ENCODE data around the gene FSD2.

DNA sequence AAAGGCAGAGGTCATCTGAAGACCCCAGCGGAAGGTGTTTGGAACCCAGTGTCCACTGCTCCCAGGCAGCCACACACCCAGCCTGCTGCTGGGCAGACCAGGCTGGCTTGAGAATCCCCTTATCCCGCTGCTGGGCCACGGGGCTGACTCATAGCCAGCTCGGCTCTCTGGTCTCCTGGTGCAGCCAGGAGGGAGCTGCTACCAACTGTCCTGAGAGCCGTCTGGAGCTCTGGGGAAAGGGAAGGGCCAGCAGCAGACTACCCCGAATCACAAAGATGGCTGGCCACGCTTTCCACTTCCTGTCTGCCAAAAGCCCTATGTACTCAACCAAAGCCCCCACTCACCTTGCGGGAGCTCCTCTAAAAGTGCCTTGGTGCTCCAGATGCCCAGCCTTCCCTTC, 41.8 kb upstream of the FSD2 start:
- TF ChIP-seq POLR2A (IDR thresholded peaks at IDR 0.05), result no peak
- TF ChIP-seq, protein P1, sequence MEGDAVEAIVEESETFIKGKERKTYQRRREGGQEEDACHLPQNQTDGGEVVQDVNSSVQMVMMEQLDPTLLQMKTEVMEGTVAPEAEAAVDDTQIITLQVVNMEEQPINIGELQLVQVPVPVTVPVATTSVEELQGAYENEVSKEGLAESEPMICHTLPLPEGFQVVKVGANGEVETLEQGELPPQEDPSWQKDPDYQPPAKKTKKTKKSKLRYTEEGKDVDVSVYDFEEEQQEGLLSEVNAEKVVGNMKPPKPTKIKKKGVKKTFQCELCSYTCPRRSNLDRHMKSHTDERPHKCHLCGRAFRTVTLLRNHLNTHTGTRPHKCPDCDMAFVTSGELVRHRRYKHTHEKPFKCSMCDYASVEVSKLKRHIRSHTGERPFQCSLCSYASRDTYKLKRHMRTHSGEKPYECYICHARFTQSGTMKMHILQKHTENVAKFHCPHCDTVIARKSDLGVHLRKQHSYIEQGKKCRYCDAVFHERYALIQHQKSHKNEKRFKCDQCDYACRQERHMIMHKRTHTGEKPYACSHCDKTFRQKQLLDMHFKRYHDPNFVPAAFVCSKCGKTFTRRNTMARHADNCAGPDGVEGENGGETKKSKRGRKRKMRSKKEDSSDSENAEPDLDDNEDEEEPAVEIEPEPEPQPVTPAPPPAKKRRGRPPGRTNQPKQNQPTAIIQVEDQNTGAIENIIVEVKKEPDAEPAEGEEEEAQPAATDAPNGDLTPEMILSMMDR (IDR thresholded peaks at IDR 0.05), result no peak

Data from esophagus squamous epithelium (tissue), 4 donors.